Measurements from ENCODE around the gene UBA1.

Gene UBA1

DNA sequence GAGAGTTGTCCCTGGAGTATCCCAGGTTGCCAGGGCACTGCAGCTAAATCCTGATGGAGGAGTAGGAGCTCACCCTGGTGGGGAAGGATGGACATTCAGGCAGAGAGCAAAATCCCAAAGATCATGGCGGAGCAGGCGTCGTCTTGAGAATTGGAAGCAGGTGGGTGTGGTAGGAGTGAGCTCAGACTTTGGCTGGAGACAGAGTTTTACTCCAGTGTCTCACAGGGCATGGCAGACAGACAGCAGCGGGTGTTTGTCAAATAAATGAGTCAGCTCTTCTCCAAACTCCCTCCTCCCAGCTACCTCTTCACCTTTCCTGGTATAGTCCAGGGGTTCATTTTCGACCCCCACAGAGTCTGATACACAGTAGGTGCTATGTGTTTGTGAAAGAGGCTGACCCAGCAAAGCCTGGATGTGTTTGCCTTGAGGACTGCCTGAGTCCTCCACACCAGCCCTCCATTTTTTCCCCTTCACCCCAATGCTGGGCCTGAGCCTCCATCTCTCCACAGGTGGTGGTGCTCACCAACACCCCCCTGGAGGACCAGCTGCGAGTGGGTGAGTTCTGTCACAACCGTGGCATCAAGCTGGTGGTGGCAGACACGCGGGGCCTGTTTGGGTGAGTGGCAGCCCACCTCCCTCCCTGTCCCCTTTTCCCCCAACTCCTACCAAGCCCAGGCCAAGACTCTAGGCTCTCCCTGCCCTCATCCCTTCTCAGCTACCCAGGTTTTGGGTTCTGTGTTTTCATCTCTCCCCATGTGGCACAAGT, 6.9 kb downstream of the UBA1 start:
- TF ChIP-seq, protein P1, sequence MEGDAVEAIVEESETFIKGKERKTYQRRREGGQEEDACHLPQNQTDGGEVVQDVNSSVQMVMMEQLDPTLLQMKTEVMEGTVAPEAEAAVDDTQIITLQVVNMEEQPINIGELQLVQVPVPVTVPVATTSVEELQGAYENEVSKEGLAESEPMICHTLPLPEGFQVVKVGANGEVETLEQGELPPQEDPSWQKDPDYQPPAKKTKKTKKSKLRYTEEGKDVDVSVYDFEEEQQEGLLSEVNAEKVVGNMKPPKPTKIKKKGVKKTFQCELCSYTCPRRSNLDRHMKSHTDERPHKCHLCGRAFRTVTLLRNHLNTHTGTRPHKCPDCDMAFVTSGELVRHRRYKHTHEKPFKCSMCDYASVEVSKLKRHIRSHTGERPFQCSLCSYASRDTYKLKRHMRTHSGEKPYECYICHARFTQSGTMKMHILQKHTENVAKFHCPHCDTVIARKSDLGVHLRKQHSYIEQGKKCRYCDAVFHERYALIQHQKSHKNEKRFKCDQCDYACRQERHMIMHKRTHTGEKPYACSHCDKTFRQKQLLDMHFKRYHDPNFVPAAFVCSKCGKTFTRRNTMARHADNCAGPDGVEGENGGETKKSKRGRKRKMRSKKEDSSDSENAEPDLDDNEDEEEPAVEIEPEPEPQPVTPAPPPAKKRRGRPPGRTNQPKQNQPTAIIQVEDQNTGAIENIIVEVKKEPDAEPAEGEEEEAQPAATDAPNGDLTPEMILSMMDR (conservative IDR thresholded peaks at IDR 0.05; ENCODE audit: low read depth), result no peak
- ChIA-PET CTCF (no interaction called here), POLR2A (ENCODE audit: low non-redundant PET) (no interaction called here)
- DNase-seq (ENCODE audit: low spot score), result no peak
- peak overlapping the region; percentile 68 for H3K27ac ChIP-seq

DNA sequence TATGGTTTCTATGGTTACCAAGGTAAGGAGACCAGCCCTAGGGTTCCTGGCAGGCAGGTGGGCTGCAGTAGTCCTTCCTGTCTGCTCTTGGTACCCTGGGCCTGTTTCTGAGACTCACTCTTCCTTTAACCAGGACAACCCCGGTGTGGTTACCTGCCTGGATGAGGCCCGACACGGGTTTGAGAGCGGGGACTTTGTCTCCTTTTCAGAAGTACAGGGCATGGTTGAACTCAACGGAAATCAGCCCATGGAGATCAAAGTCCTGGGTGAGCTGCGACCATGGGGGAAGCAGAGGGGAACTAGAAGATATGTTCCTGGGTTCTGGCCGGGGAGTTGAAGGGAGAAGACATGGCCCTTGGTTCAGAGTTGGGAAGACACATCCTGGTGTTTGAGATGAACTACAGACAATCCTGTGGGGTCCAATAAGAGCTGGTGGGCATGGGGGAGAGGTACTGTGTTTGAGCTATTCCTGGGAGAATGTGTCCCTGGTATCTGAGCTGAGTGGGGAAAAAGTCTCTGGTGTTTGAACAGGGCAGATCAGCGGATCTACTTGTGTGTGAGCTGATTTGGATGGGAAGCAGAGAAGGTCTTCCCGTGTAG, 7.8 kb downstream of the UBA1 start:
- TF ChIP-seq, protein P1 (conservative IDR thresholded peaks at IDR 0.05; ENCODE audit: low read depth), result no peak
- no peak for DNase-seq (ENCODE audit: low spot score)
- ChIA-PET POLR2A (ENCODE audit: low non-redundant PET) (interaction anchor here (0.5 kb wide), 1 partner anchor 1801 kb away, joined by 4 read pairs; the partner anchor contains the start of gene GRIPAP1), CTCF (no interaction called here)
- H3K27ac ChIP-seq, result peak overlapping the region; percentile 68

DNA sequence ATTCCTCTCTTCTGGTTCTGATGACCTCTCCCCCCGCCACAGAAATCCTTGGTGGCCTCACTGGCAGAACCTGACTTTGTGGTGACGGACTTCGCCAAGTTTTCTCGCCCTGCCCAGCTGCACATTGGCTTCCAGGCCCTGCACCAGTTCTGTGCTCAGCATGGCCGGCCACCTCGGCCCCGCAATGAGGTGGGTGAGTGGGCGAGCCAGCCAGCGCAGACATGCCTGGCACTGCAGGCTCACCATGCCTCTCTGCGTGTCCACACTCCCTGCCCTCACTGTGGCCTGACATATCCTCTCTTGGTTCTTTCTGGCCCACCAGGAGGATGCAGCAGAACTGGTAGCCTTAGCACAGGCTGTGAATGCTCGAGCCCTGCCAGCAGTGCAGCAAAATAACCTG, 8.7 kb downstream of the UBA1 start:
- CTCF ChIA-PET, result no interaction called here
- no peak for DNase-seq (ENCODE audit: low spot score)
- POLR2A ChIA-PET (ENCODE audit: low non-redundant PET), result no interaction called here
- TF ChIP-seq, protein P1 (conservative IDR thresholded peaks at IDR 0.05; ENCODE audit: low read depth), result no peak
- H3K27ac ChIP-seq, result no peak overlapping the region

DNA sequence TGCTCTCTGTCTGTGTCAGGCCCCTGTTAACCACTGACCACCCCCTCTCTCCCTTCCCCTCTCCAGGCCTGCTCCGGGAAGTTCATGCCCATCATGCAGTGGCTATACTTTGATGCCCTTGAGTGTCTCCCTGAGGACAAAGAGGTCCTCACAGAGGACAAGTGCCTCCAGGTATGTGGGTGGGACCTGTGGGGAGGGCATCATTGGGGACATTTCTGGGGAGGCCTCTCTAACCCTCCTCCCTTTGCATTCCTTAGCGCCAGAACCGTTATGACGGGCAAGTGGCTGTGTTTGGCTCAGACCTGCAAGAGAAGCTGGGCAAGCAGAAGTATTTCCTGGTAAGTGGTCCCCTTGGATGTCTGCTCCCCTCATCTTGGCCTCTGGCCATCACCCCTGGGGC, 9.2 kb downstream of the UBA1 start:
- CTCF ChIA-PET, result no interaction called here
- H3K27ac ChIP-seq, result no peak overlapping the region
- POLR2A ChIA-PET (ENCODE audit: low non-redundant PET), result no interaction called here
- DNase-seq (ENCODE audit: low spot score), result no peak
- TF ChIP-seq, protein P1 (conservative IDR thresholded peaks at IDR 0.05; ENCODE audit: low read depth), result no peak

DNA sequence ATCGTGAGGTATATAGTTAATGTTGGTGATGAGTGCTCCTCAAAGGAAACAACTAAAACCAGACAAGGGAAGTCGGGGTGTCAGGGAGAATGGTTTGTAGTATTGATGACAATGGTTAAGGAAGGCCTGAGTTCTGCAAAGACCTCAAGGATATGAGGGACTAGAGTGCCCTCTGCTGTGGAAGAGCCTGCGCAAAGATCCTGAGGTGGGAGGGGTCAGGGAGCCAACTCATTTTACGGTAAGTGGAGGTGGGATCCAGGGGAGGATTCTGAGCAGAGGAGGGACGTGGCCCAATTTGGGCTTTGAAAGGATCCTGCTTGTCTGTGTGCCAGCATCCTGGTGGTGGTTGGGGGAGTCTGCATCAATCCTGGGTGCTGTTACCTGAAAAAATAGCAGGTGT, 11.3 kb downstream of the UBA1 start:
- H3K27ac ChIP-seq, result no peak overlapping the region; the same call in 1 of the 2 replicates
- TF ChIP-seq, protein P1 (conservative IDR thresholded peaks at IDR 0.05; ENCODE audit: low read depth), result no peak
- no peak for DNase-seq (ENCODE audit: low spot score)
- CTCF ChIA-PET, result no interaction called here
- POLR2A ChIA-PET (ENCODE audit: low non-redundant PET), result no interaction called here

DNA sequence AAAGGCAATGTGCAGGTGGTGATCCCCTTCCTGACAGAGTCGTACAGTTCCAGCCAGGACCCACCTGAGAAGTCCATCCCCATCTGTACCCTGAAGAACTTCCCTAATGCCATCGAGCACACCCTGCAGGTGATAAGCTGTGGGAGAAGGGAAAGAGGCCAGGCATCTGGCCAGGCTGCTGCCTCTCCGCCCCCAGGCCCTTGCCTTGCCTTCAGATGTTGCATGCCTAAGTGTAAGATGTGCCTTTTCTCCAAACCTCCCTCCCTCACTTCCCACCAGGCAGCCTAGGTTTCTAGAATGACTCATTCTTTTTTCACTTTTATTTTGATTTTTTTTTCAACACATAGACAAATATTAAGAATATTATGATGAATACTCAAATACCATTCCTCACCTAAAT, 12.7 kb downstream of the UBA1 start:
- TF ChIP-seq, protein P1 (conservative IDR thresholded peaks at IDR 0.05; ENCODE audit: low read depth), result no peak
- POLR2A ChIA-PET (ENCODE audit: low non-redundant PET), result no interaction called here
- H3K27ac ChIP-seq, result peak overlapping the region; percentile 26; the same call in 1 of the 2 replicates
- no peak for DNase-seq (ENCODE audit: low spot score)
- CTCF ChIA-PET, result no interaction called here

Data from RWPE1 (cell line).